Mammary epithelial cell (primary cell): ENCODE measurements around the gene OCA2.

ENCODE experiments used
- CTCF ChIP-seq, 2 donors: IDR thresholded peaks in 1 of 2; conservative IDR thresholded peaks in 1 of 2; 2 replicates each; pipeline ENCODE4 v1.5.1; 2011 to 2012; ENCODE audit warnings: inconsistent platforms in 2 of 2, low read length in 2 of 2, mild to moderate bottlenecking in 2 of 2, control low read depth in 1 of 2, low read depth in 1 of 2; ENCODE audit not compliant: insufficient read depth in 1 of 2; ENCODE audit errors: extremely low read depth in 1 of 2
- EZH2 ChIP-seq: IDR thresholded peaks from 2 replicates; pipeline ENCODE4 v1.6.1; 2012; ENCODE audit warnings: low read length, inconsistent platforms, borderline replicate concordance

GRCh38 chr15:27774638-27775037 is 324.5 kb downstream of the OCA2 start:
- no peak for TF ChIP-seq EZH2
- no peak for TF ChIP-seq CTCF (conservative IDR thresholded peaks at IDR 0.05 in 1 of 2, IDR thresholded peaks at IDR 0.05 in 1 of 2; ENCODE audit: extremely low read depth in 1 of 2, insufficient read depth in 1 of 2, low read depth in 1 of 2, low read length in 2 of 2)
